Erythroblast (primary cell): Measurements from ENCODE around the gene MINDY3.

Source experiments
- DNase-seq, 2 experiments: peaks; one replicate each; lab custom pipeline; 2025; lab: John Stamatoyannopoulos, UW
- GATA1 ChIP-seq: IDR thresholded peaks from 2 replicates; pipeline ENCODE4 v1.6.1; 2011; ENCODE audit warnings: low read depth, mild to moderate bottlenecking, control low read depth, low read length, moderate library complexity
- POLR2A ChIP-seq: IDR thresholded peaks from 2 replicates; pipeline ENCODE4 v1.6.1; 2011; ENCODE audit warnings: mild to moderate bottlenecking, low read length

Gene MINDY3

GRCh38 chr10:15739254-15739970, 120.9 kb downstream of the MINDY3 start:
- no peak for TF ChIP-seq GATA1
- TF ChIP-seq POLR2A, result no peak
- DNase-seq, result no peak

GRCh38 chr10:15738270-15738925, 121.9 kb downstream of the MINDY3 start:
- DNase-seq, result no peak
- TF ChIP-seq GATA1 (no peak), POLR2A (no peak)

GRCh38 chr10:15737656-15738055, 122.7 kb downstream of the MINDY3 start:
- TF ChIP-seq GATA1 (no peak), POLR2A (no peak)
- no peak for DNase-seq

- TF ChIP-seq GATA1 (no peak), POLR2A (no peak)
- DNase-seq, result no peak
Observed at GRCh38 chr10:15735763-15736162, 124.5 kb downstream of the MINDY3 start.

GRCh38 chr10:15730341-15730740, 130.0 kb downstream of the MINDY3 start:
- DNase-seq, result no peak
- TF ChIP-seq GATA1, result no peak
- no peak for TF ChIP-seq POLR2A

- no peak for DNase-seq
Observed at GRCh38 chr10:15729890-15730289, 130.4 kb downstream of the MINDY3 start.

More at GRCh38 chr10:15729890-15730289, 130.4 kb downstream of the MINDY3 start:
- TF ChIP-seq GATA1 (no peak), POLR2A (no peak)
